HG03342 (cell line): Measurements from ENCODE around the gene EVPL.
"Not testable (repeated sequence)": the region's sequence is repeated elsewhere in the genome, so short reads cannot be mapped to it uniquely, and the experiment has no call there.

Source experiments
- ATAC-seq: cut with Tn5 transposase; IDR thresholded peaks from one replicate; pipeline ENCODE4 v1.9.1; 2021; ENCODE audit warnings: mild to moderate bottlenecking, moderate library complexity; ENCODE audit not compliant: unreplicated experiment

Gene EVPL

DNA sequence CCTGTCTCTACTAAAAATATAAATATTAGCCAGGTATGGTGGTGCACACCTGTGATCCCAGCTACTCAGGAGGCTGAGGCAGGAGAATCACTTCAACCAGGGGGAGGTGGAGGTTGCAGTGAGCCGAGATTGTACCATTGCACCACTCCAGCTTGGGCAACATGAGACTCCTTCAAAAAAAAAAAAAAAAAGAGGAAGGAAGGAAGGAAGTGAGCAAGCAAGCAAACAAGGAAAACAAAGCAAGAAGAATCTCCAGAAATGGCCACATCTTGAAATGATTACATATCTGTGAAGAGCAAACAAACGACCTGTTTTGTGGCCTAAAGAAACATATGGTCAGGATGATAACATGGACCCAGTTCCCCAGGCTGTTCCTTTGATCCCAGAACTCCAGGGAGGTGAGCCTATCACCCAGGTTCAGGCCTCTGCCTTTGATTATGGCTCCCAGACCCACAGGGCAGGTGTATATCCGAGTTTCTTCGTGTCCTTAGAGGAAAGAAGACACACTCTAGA is 57.0 kb downstream of the EVPL start:
- ATAC-seq: no peak

GRCh38 chr17:75969044-75969443 is 58.1 kb downstream of the EVPL start:
- ATAC-seq: not testable (repeated sequence)

- ATAC-seq: no peak
Observed at GRCh38 chr17:75965468-75965867, 61.6 kb downstream of the EVPL start.

GRCh38 chr17:75959839-75960511 is 67.1 kb downstream of the EVPL start:
- no peak for ATAC-seq

- ATAC-seq: no peak
Observed at GRCh38 chr17:75959051-75959838, 67.9 kb downstream of the EVPL start.
